ENCODE results near the gene PARP6.

DNA sequence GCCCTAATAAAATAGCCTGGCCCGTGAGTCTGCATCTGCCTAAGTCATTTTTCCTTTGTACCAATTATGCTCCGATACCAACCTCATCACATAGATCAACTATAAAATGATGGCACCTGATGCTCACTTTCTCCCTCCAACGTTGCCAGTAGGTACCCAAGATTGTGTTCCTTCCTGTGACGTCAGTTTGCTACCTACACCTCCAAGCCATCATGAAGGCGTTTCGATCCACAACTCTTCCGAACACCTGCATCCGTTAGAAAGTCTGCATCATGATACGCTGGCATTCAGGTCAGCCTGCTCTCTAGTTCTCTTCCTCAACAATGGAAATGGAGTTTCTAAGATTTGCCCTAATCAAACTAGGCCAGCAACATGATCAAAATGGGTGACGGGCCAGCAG, 49.1 kb downstream of the PARP6 start:
- TF ChIP-seq POLR2A (IDR thresholded peaks at IDR 0.05; ENCODE audit: low read depth, low read length), result no peak
- no peak for TF ChIP-seq TAF1 (IDR thresholded peaks at IDR 0.05; ENCODE audit: low read depth, low read length)
- TF ChIP-seq PAX5 (IDR thresholded peaks at IDR 0.05; ENCODE audit: insufficient read depth, low read length, severe bottlenecking), result no peak
